ENCODE data around the gene HS6ST1.

Gene HS6ST1

GRCh38 chr2:128272601-128273468 lies 45.8 kb downstream of the HS6ST1 start:
- no peak for TF ChIP-seq CTCF (IDR thresholded peaks at IDR 0.05)
- no peaks in the 10 kb centered on the region for H3K27me3 ChIP-seq (ENCODE audit: control insufficient read depth, insufficient read depth, low read length)
- no peak overlapping the region for H3K9ac ChIP-seq
- no peaks in the 10 kb centered on the region for H3K36me3 ChIP-seq (ENCODE audit: control insufficient read depth, insufficient read depth, low read length)
- H3K4me1 ChIP-seq, result peaks cover 19% of the 10 kb centered on the region
- peaks cover 27% of the 10 kb centered on the region for H3K79me2 ChIP-seq
- no peak overlapping the region for H2AFZ ChIP-seq
- no peak overlapping the region for H3K27ac ChIP-seq
- H3K4me2 ChIP-seq (ENCODE audit: low read length), result no peak overlapping the region
- H3K4me3 ChIP-seq (ENCODE audit: low read depth, low read length), result no peak overlapping the region
- no peaks in the 10 kb centered on the region for H3K9me3 ChIP-seq (ENCODE audit: control insufficient read depth, low read length)

- H2AFZ ChIP-seq, result no peak overlapping the region
- TF ChIP-seq CTCF (IDR thresholded peaks at IDR 0.05), result no peak
- H3K36me3 ChIP-seq (ENCODE audit: control insufficient read depth, insufficient read depth, low read length), result no peaks in the 10 kb centered on the region
- H3K4me2 ChIP-seq (ENCODE audit: low read length), result no peak overlapping the region
- no peak overlapping the region for H3K9ac ChIP-seq
- no peaks in the 10 kb centered on the region for H3K9me3 ChIP-seq (ENCODE audit: control insufficient read depth, low read length)
- no peaks in the 10 kb centered on the region for H3K27me3 ChIP-seq (ENCODE audit: control insufficient read depth, insufficient read depth, low read length)
- H3K4me1 ChIP-seq, result peaks cover 11% of the 10 kb centered on the region
- H3K27ac ChIP-seq, result no peak overlapping the region
- H3K79me2 ChIP-seq, result peaks cover 28% of the 10 kb centered on the region
- H3K4me3 ChIP-seq (ENCODE audit: low read depth, low read length), result no peak overlapping the region
Observed at GRCh38 chr2:128271911-128272600, 46.6 kb downstream of the HS6ST1 start.

GRCh38 chr2:128271597-128271910 lies 47.1 kb downstream of the HS6ST1 start:
- Histone ChIP-seq H3K27ac (no peak overlapping the region), H3K4me1 (peaks cover 10% of the 10 kb centered on the region), H3K9me3 (ENCODE audit: control insufficient read depth, low read length) (no peaks in the 10 kb centered on the region), H3K27me3 (ENCODE audit: control insufficient read depth, insufficient read depth, low read length) (no peaks in the 10 kb centered on the region), H3K9ac (no peak overlapping the region), H3K36me3 (ENCODE audit: control insufficient read depth, insufficient read depth, low read length) (no peaks in the 10 kb centered on the region), H3K4me3 (ENCODE audit: low read depth, low read length) (no peak overlapping the region), H2AFZ (no peak overlapping the region), H3K79me2 (peaks cover 26% of the 10 kb centered on the region), H3K4me2 (ENCODE audit: low read length) (no peak overlapping the region)
- TF ChIP-seq CTCF (IDR thresholded peaks at IDR 0.05), result no peak

GRCh38 chr2:128270672-128271596 lies 47.7 kb downstream of the HS6ST1 start:
- peaks cover 10% of the 10 kb centered on the region for H3K4me1 ChIP-seq
- H3K9ac ChIP-seq, result no peak overlapping the region
- TF ChIP-seq CTCF (IDR thresholded peaks at IDR 0.05), result no peak
- H3K27me3 ChIP-seq (ENCODE audit: control insufficient read depth, insufficient read depth, low read length), result no peaks in the 10 kb centered on the region
- H3K9me3 ChIP-seq (ENCODE audit: control insufficient read depth, low read length), result no peaks in the 10 kb centered on the region
- peaks cover 26% of the 10 kb centered on the region for H3K79me2 ChIP-seq
- no peak overlapping the region for H2AFZ ChIP-seq
- no peak overlapping the region for H3K27ac ChIP-seq
- no peaks in the 10 kb centered on the region for H3K36me3 ChIP-seq (ENCODE audit: control insufficient read depth, insufficient read depth, low read length)
- H3K4me2 ChIP-seq (ENCODE audit: low read length), result no peak overlapping the region
- H3K4me3 ChIP-seq (ENCODE audit: low read depth, low read length), result no peak overlapping the region
